Activated CD8-positive, alpha-beta T cell treated with anti-CD3 and anti-CD28 coated beads for 36 hours (primary cell): ENCODE data around the gene TESK2. TPM values are rescaled to one million over a fixed set of nuclear protein-coding genes. Genes with fewer than 3 reads are reported as not detected.

Experiments
- ATAC-seq: fragments of 200-7000 bp; cut with Tn5 transposase; one replicate; pipeline ENCODE4 v1.10.0; 2021; ENCODE audit warnings: mild to moderate bottlenecking, moderate library complexity
- CTCF ChIA-PET: fragments of 350-600 bp; sonication (Branson Sonifier 250); formaldehyde crosslinking; loops from one replicate; lab custom pipeline; 2021; ENCODE audit warnings: antibody characterized with exemption; lab: Charles Lee
- POLR2A ChIA-PET: fragments of 350-600 bp; sonication (Branson Sonifier 250); formaldehyde crosslinking; loops from one replicate; lab custom pipeline; 2021; ENCODE audit warnings: antibody characterized with exemption; lab: Charles Lee
- DNase-seq: peaks from one replicate; pipeline ENCODE4 v3.0.0-alpha.2; 2020
- H3K27ac Mint-ChIP-seq: one replicate; pipeline ENCODE4 v1.8.0; 2021; ENCODE audit warnings: mild to moderate bottlenecking, mixed read lengths
- H3K27me3 Mint-ChIP-seq: one replicate; pipeline ENCODE4 v1.8.0; 2021; ENCODE audit warnings: mixed read lengths
- H3K36me3 Mint-ChIP-seq: one replicate; pipeline ENCODE4 v1.8.0; 2021; ENCODE audit warnings: low read depth, mixed read lengths
- H3K4me1 Mint-ChIP-seq: one replicate; pipeline ENCODE4 v1.8.0; 2021; ENCODE audit warnings: low read depth, mixed read lengths
- H3K4me3 Mint-ChIP-seq: one replicate; pipeline ENCODE4 v1.8.0; 2021; ENCODE audit warnings: mild to moderate bottlenecking, moderate library complexity, mixed read lengths
- H3K9me3 Mint-ChIP-seq: one replicate; pipeline ENCODE4 v1.8.0; 2021; ENCODE audit warnings: mixed read lengths
- intact Hi-C: fragments of 100-400 bp; cut with micrococcal nuclease; formaldehyde crosslinking; loops from one replicate; pipeline ENCODE4 v1.10.0; 2022
- total RNA-seq, 2 experiments: library from RNA; stranded (reverse); gene quantifications; one replicate each; pipeline ENCODE4 v1.2.3, GENCODE V29; 2021
- TF ChIP-seq, protein P1 (sequence below): fragments of 200-600 bp; IDR thresholded peaks from one replicate; pipeline ENCODE4 v1.8.0; 2022; ENCODE audit warnings: antibody characterized with exemption, mild to moderate bottlenecking

Gene TESK2
- total RNA-seq, 2 experiments from 2014 or later: 2.9 to 3.7 TPM

DNA sequence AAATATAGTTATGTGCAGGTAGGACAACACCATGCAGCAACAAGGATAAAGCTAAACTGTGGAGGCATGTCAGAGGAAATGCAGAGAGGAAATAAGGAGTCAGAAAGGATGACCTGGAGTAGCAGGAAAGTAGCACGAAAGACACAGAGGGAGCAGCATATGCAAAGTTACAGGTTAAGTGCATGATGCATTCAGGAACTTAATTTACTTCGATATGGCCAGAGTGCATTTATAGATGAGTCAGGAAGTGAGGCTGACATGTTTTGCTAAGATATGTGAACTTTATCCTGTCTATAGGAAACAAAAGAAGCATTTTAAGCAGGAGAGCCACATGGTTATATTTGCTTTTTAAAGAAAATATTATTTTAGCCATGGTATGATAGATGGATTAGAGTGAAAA, 135.3 kb downstream of the TESK2 start:
- H3K27me3 Mint-ChIP-seq: no peaks in the 10 kb centered on the region
- H3K9me3 Mint-ChIP-seq: no peaks in the 10 kb centered on the region
- peaks cover 5% of the 10 kb centered on the region for H3K4me1 Mint-ChIP-seq
- POLR2A ChIA-PET: interaction anchor here (1.5 to 3.0 kb wide), 2 partner anchors 9 to 15 kb away, joined by 4 to 11 read pairs; partner anchors contain the start of genes MUTYH and TOE1
- no peak overlapping the region for H3K4me3 Mint-ChIP-seq
- H3K36me3 Mint-ChIP-seq: no peaks in the 10 kb centered on the region
- intact Hi-C loops: loop anchor here (5.0 kb wide), 1 partner anchor 207 kb away; no protein-coding TSS in a partner anchor
- TF ChIP-seq, protein P1, sequence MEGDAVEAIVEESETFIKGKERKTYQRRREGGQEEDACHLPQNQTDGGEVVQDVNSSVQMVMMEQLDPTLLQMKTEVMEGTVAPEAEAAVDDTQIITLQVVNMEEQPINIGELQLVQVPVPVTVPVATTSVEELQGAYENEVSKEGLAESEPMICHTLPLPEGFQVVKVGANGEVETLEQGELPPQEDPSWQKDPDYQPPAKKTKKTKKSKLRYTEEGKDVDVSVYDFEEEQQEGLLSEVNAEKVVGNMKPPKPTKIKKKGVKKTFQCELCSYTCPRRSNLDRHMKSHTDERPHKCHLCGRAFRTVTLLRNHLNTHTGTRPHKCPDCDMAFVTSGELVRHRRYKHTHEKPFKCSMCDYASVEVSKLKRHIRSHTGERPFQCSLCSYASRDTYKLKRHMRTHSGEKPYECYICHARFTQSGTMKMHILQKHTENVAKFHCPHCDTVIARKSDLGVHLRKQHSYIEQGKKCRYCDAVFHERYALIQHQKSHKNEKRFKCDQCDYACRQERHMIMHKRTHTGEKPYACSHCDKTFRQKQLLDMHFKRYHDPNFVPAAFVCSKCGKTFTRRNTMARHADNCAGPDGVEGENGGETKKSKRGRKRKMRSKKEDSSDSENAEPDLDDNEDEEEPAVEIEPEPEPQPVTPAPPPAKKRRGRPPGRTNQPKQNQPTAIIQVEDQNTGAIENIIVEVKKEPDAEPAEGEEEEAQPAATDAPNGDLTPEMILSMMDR: no peak
- DNase-seq (no peak), ATAC-seq (no peak)
- H3K27ac Mint-ChIP-seq: no peak overlapping the region
- CTCF ChIA-PET: interaction anchor here (7.8 kb wide), 1 partner anchor 136 kb away, joined by 191 read pairs; the partner anchor contains the start of gene TESK2

DNA sequence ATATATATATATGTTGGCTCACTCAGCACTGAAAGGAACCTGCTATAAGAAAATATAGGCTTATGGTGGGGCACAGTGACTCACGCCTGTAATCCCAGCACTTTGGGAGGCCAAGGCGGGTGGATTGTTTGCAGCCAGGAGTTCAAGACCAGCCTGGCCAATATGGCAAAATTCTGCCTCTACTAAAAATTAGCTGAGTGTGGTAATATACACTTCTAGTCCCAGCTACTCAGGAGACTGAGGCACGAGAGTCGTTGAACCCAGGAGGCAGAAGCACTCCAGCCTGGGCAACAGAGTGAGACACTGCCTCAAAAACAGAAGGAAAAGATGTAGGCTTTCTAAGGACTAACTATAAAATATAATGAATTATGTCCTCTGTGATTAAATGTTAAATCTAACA, 136.1 kb downstream of the TESK2 start:
- intact Hi-C loops: loop anchor here (5.0 kb wide), 1 partner anchor 207 kb away; no protein-coding TSS in a partner anchor
- ChIA-PET CTCF (interaction anchor here (1.2 to 7.8 kb wide), 2 partner anchors 137 to 340 kb away, joined by 3 to 191 read pairs; partner anchors contain the start of gene TESK2), POLR2A (interaction anchor here (0.7 to 3.0 kb wide), 3 partner anchors 8 to 237 kb away, joined by 3 to 11 read pairs (median 4); partner anchors contain the start of genes MUTYH and TOE1)
- ATAC-seq (no peak), DNase-seq (no peak)
- peaks cover 3% of the 10 kb centered on the region for H3K4me1 Mint-ChIP-seq
- H3K9me3 Mint-ChIP-seq: no peaks in the 10 kb centered on the region
- H3K27ac Mint-ChIP-seq: no peak overlapping the region
- TF ChIP-seq, protein P1: no peak
- H3K36me3 Mint-ChIP-seq: no peaks in the 10 kb centered on the region
- no peak overlapping the region for H3K4me3 Mint-ChIP-seq
- no peaks in the 10 kb centered on the region for H3K27me3 Mint-ChIP-seq

DNA sequence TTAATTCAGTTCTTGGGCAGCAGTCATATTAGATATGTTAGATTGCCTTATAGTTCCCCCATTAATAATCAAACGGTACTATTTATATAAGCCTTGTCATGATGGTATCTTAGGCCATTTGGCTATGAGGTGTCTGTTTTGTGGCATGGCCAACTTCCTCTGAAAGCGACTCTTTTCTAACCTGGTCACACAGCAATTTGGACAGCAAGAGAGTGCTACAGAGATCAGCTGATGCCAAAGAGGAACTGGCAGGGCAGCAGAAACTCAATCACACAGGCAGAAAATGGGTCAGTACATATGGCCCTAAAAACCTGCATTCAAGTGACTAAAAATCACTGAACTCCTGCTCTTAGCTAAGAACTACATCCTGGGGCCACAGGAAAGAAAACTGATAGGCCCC, 137.3 kb downstream of the TESK2 start:
- Mint-ChIP-seq H3K36me3 (no peaks in the 10 kb centered on the region), H3K4me1 (peaks cover 8% of the 10 kb centered on the region), H3K9me3 (no peaks in the 10 kb centered on the region), H3K27me3 (no peaks in the 10 kb centered on the region), H3K27ac (no peak overlapping the region), H3K4me3 (no peak overlapping the region)
- ChIA-PET POLR2A (interaction anchor here (0.8 to 1.3 kb wide), 2 partner anchors 168 to 632 kb away, joined by 3 read pairs; partner anchors contain the start of gene PRDX1), CTCF (interaction anchor here (7.8 kb wide), 1 partner anchor 138 kb away, joined by 191 read pairs; the partner anchor contains the start of gene TESK2)
- no peak for DNase-seq
- intact Hi-C loops: no loop called here
- ATAC-seq: no peak
- TF ChIP-seq, protein P1: no peak

DNA sequence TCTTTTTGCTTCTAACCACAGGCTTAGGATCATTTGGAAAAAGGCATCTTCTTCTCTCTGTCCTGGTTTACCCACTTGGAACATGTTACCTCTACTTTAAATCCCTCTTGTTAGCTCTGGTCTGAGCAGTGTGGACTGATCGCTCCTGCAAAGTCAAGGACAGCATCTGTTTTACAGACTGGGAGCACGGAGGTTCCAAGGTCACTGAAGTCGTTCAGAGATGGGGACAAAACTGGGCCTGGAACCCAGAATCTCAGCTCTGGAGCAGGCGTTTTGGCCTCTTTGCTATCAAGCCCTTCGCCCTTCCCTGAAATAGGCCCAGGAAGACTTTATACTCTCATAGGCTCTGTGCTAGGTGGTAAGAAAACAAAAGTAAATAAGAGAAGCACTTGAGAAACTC, 139.5 kb downstream of the TESK2 start:
- Mint-ChIP-seq H3K27me3 (no peaks in the 10 kb centered on the region), H3K36me3 (no peaks in the 10 kb centered on the region), H3K4me1 (peaks cover 8% of the 10 kb centered on the region), H3K27ac (no peak overlapping the region), H3K9me3 (no peaks in the 10 kb centered on the region), H3K4me3 (no peak overlapping the region)
- intact Hi-C loops: no loop called here
- ChIA-PET CTCF (interaction anchor here (2.2 to 7.2 kb wide), 2 partner anchors 7 to 141 kb away, joined by 8 to 54 read pairs; no protein-coding TSS in a partner anchor), POLR2A (interaction anchor here (1.4 to 4.3 kb wide), 2 partner anchors 12 to 149 kb away, joined by 3 to 36 read pairs; partner anchors contain the start of genes CCDC163, MMACHC, MUTYH and TOE1)
- ATAC-seq (no peak), DNase-seq (no peak)
- TF ChIP-seq, protein P1: no peak
